HCT116 (cell line): ENCODE results near the gene SAMD4A. TPM values are rescaled to one million over a fixed set of nuclear protein-coding genes. Genes with fewer than 3 reads are reported as not detected.

ENCODE experiments used
- ATAC-seq: fragments of 200-7000 bp; cut with Tn5 transposase; 2 replicates; pipeline ENCODE4 v1.9.1; 2020; ENCODE audit warnings: mild to moderate bottlenecking, moderate library complexity
- BruUV-seq: library from RNA; stranded (reverse); fragments of 400-500 nt; replicated peaks from 2 replicates; lab custom pipeline; 2021; lab: Mats Ljungman, UMichigan
- CTCF ChIA-PET: fragments of 300-600 bp; sonication (Branson Sonifier 250); formaldehyde crosslinking; loops from one replicate; lab custom pipeline; 2021; ENCODE audit warnings: antibody characterized with exemption; lab: Charles Lee
- POLR2A ChIA-PET: fragments of 300-600, 350-600 bp; sonication (Branson Sonifier 250); formaldehyde crosslinking; loops from one replicate; lab custom pipeline; 2021; ENCODE audit warnings: antibody characterized with exemption; lab: Charles Lee
- RAD21 ChIA-PET, 2 experiments: fragments of 300-600 bp; sonication (Branson Sonifier 250); formaldehyde crosslinking; loops; one replicate each; lab custom pipeline; 2023; ENCODE audit warnings: low total read pairs in 2 of 2; ENCODE audit not compliant: uncharacterized antibody in 2 of 2, unreplicated experiment in 2 of 2, low non-redundant PET in 1 of 2; lab: Charles Lee
- DNase-seq: peaks from one replicate; pipeline ENCODE4 v3.0.0-alpha.2; 2010; ENCODE audit warnings: low read depth, low spot score
- H2AFZ ChIP-seq: fragments of 200-600 bp; shearing (Covaris generic), sonication (generic); 2 replicates; pipeline ENCODE4 v1.6.1; 2017; ENCODE audit warnings: low read depth, mixed run types, mixed read lengths, antibody characterized with exemption, low read length; ENCODE audit not compliant: poor library complexity, severe bottlenecking
- H3K27ac ChIP-seq: 2 replicates; pipeline ENCODE4 v1.5.1; 2012; ENCODE audit warnings: low read depth, low read length
- H3K27me3 ChIP-seq: fragments of 200-600 bp; sonication (generic); 2 replicates; pipeline ENCODE4 v1.6.1; 2016; ENCODE audit warnings: mixed run types, low read length, mixed read lengths; ENCODE audit not compliant: insufficient read depth
- H3K36me3 ChIP-seq, 2 experiments: fragments of 200-500 bp in 1 of 2; fragments of 200-600 bp in 1 of 2; sonication (Bioruptor generic) in 1 of 2; sonication (generic) in 1 of 2; 2 replicates each; pipeline versions ENCODE4 v1.5.1 to v1.6.1; 2014 to 2016; ENCODE audit warnings: low read length in 2 of 2, inconsistent platforms in 1 of 2, mixed read lengths in 1 of 2, mixed run types in 1 of 2; ENCODE audit not compliant: insufficient read depth in 2 of 2, control insufficient read depth in 1 of 2
- H3K4me1 ChIP-seq, 2 experiments: fragments of 200-600 bp in 1 of 2; sonication (generic) in 1 of 2; 2 replicates each; pipeline versions ENCODE4 v1.5.1 to v1.6.1; 2012 to 2017; ENCODE audit warnings: low read length in 2 of 2, inconsistent platforms in 1 of 2, mild to moderate bottlenecking in 1 of 2, mixed read lengths in 1 of 2, mixed run types in 1 of 2, moderate library complexity in 1 of 2; ENCODE audit not compliant: insufficient read depth in 2 of 2, control insufficient read depth in 1 of 2
- H3K4me2 ChIP-seq: fragments of 200-600 bp; sonication (generic); 2 replicates; pipeline ENCODE4 v1.6.1; 2017; ENCODE audit warnings: mixed run types, low read length, mixed read lengths
- H3K4me3 ChIP-seq, 2 experiments: fragments of 200-600 bp in 1 of 2; sonication (generic) in 1 of 2; replicated peaks in 1 of 2; 2 replicates each; pipeline ENCODE4 v1.5.1; 2011 to 2016; ENCODE audit warnings: low read length in 2 of 2, control low read depth in 1 of 2, low read depth in 1 of 2, mild to moderate bottlenecking in 1 of 2, mixed read lengths in 1 of 2, mixed run types in 1 of 2
- H3K79me2 ChIP-seq: fragments of 200-600 bp; sonication (generic); 2 replicates; pipeline ENCODE4 v1.6.1; 2017; ENCODE audit warnings: mild to moderate bottlenecking, mixed run types, low read length, moderate library complexity, mixed read lengths; ENCODE audit not compliant: insufficient read depth
- H3K9ac ChIP-seq: fragments of 200-600 bp; sonication (generic); 2 replicates; pipeline ENCODE4 v1.6.1; 2016; ENCODE audit warnings: low read length, mixed read lengths
- H3K9me2 ChIP-seq: fragments of 200-600 bp; sonication (generic), shearing (Covaris generic); 2 replicates; pipeline ENCODE4 v1.6.1; 2017; ENCODE audit warnings: mixed run types, mild to moderate bottlenecking, moderate library complexity; ENCODE audit not compliant: insufficient read depth
- H3K9me3 ChIP-seq, 2 experiments: fragments of 200-500 bp in 1 of 2; fragments of 200-600 bp in 1 of 2; sonication (Bioruptor generic) in 1 of 2; sonication (generic) in 1 of 2; 2 replicates each; pipeline ENCODE4 v1.6.1; 2014 to 2017; ENCODE audit warnings: low read length in 2 of 2, mixed read lengths in 2 of 2, inconsistent platforms in 1 of 2, low read depth in 1 of 2, mild to moderate bottlenecking in 1 of 2, mixed run types in 1 of 2, moderate library complexity in 1 of 2; ENCODE audit not compliant: control insufficient read depth in 1 of 2, insufficient read depth in 1 of 2
- H4K20me1 ChIP-seq: fragments of 200-600 bp; sonication (generic), shearing (Covaris generic); 2 replicates; pipeline ENCODE4 v1.6.1; 2017; ENCODE audit warnings: mixed run types, mild to moderate bottlenecking, moderate library complexity; ENCODE audit not compliant: insufficient read depth
- ATF3 ChIP-seq: IDR thresholded peaks from 2 replicates; pipeline ENCODE4 v1.6.1; 2012
- CEBPB ChIP-seq: IDR thresholded peaks from 2 replicates; pipeline ENCODE4 v1.6.1; 2012; ENCODE audit warnings: low read depth
- YY1 ChIP-seq: IDR thresholded peaks from 2 replicates; pipeline ENCODE4 v1.6.1; 2011; ENCODE audit warnings: low read length, low read depth, moderate library complexity, mild to moderate bottlenecking; ENCODE audit not compliant: insufficient replicate concordance; ENCODE audit errors: extremely low read depth
- intact Hi-C: fragments of 100-400 bp; cut with micrococcal nuclease; formaldehyde crosslinking; loops from 2 replicates; pipeline ENCODE4 v1.10.0; 2022
- total RNA-seq: library from RNA; stranded (reverse); gene quantifications from one replicate; pipeline ENCODE4 v1.2.1, GENCODE V29; 2021; ENCODE audit not compliant: unreplicated experiment
- TF ChIP-seq, protein P1 (sequence below): IDR thresholded peaks from 2 replicates; pipeline ENCODE4 v1.6.1; 2012; ENCODE audit warnings: low read depth

SAMD4A gene
- total RNA-seq, 1 experiment from 2014 or later: 9.0 TPM

GRCh38 chr14:54642121-54642520 lies 75.2 kb downstream of the SAMD4A start:
- H3K27ac ChIP-seq: no peak overlapping the region
- POLR2A ChIA-PET: interaction anchor here (1.4 kb wide), 1 partner anchor 10 kb away, joined by 3 read pairs; no protein-coding TSS in a partner anchor
- H3K27me3 ChIP-seq: no peaks in the 10 kb centered on the region
- H3K4me2 ChIP-seq: no peak overlapping the region
- H3K4me1 ChIP-seq: peaks cover 15 to 23% of the 10 kb centered on the region in 2 experiments
- H3K9ac ChIP-seq: no peak overlapping the region
- H3K36me3 ChIP-seq: no peaks in the 10 kb centered on the region
- BruUV-seq: no TSS peak
- DNase-seq (no peak), ATAC-seq (no peak)
- no peaks in the 10 kb centered on the region for H3K9me3 ChIP-seq
- intact Hi-C loops: no loop called here
- H2AFZ ChIP-seq: no peak overlapping the region
- no peaks in the 10 kb centered on the region for H3K79me2 ChIP-seq
- CTCF ChIA-PET: no interaction called here
- H3K9me2 ChIP-seq: no peaks in the 10 kb centered on the region
- TF ChIP-seq YY1 (no peak), ATF3 (no peak), CEBPB (no peak)
- TF ChIP-seq, protein P1, sequence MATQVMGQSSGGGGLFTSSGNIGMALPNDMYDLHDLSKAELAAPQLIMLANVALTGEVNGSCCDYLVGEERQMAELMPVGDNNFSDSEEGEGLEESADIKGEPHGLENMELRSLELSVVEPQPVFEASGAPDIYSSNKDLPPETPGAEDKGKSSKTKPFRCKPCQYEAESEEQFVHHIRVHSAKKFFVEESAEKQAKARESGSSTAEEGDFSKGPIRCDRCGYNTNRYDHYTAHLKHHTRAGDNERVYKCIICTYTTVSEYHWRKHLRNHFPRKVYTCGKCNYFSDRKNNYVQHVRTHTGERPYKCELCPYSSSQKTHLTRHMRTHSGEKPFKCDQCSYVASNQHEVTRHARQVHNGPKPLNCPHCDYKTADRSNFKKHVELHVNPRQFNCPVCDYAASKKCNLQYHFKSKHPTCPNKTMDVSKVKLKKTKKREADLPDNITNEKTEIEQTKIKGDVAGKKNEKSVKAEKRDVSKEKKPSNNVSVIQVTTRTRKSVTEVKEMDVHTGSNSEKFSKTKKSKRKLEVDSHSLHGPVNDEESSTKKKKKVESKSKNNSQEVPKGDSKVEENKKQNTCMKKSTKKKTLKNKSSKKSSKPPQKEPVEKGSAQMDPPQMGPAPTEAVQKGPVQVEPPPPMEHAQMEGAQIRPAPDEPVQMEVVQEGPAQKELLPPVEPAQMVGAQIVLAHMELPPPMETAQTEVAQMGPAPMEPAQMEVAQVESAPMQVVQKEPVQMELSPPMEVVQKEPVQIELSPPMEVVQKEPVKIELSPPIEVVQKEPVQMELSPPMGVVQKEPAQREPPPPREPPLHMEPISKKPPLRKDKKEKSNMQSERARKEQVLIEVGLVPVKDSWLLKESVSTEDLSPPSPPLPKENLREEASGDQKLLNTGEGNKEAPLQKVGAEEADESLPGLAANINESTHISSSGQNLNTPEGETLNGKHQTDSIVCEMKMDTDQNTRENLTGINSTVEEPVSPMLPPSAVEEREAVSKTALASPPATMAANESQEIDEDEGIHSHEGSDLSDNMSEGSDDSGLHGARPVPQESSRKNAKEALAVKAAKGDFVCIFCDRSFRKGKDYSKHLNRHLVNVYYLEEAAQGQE: no peak
- RAD21 ChIA-PET: no interaction called here
- H4K20me1 ChIP-seq: no peaks in the 10 kb centered on the region
- no peak overlapping the region for H3K4me3 ChIP-seq
